Fibroblast of skin of left quadriceps (primary cell): ENCODE data around the gene ZNG1B.
"Not testable (repeated sequence)": the region's sequence is repeated elsewhere in the genome, so short reads cannot be mapped to it uniquely, and the experiment has no call there.

Source experiments
- DNase-seq, 2 experiments: peaks; one replicate each; pipeline ENCODE4 v3.0.0-alpha.2; 2013; ENCODE audit warnings: low read depth in 2 of 2

ZNG1B gene

DNA sequence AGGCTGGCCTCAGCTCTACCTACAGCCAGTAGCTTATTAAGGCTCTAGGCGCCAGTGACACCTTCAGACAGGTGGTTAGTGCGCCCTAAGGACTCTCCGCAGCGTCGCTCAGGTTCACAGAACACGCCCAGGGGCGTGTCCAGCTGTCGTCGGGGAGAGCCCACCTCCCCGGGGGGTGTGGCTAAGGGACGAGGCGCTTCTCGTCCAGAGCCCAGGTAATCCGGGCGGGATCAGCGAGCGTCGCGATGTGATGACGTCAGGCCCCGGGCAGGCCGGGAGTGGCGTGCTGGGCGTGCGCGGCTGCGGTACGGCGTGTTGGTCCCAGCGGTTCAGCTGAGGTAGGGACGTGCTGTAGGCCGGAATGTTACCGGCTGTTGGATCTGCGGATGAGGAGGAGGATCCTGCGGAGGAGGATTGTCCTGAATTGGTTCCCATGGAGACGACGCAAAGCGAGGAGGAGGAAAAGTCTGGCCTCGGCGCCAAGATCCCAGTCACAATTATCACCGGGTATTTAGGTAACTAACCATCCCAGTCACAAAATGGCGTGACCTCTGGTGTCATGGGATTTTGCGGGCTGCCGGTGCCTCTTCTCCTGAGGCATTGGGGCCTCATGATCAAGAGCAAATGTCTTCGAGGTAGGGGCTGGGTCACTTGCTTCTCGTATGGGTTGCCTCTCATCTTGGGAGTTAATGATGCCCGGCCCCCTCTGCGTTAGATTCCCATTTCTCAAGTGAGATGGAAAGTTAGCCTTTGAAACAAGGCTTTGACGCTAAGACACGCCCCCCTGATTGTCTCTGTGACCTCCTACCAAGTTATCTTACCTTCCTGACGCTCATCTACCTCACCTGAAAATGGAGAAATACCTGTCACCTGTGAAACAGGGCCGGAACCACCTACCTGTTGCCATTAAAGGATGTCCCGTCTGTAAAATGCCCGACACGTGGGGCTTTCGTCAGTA is at the start of gene ZNG1B:
Gene ZNG1B, plus strand, starts transcription at position 184 of the 958 bp plus-strand sequence. Its CDS starts 178 bp downstream, at position 362.
- DNase-seq: not testable (repeated sequence)

DNA sequence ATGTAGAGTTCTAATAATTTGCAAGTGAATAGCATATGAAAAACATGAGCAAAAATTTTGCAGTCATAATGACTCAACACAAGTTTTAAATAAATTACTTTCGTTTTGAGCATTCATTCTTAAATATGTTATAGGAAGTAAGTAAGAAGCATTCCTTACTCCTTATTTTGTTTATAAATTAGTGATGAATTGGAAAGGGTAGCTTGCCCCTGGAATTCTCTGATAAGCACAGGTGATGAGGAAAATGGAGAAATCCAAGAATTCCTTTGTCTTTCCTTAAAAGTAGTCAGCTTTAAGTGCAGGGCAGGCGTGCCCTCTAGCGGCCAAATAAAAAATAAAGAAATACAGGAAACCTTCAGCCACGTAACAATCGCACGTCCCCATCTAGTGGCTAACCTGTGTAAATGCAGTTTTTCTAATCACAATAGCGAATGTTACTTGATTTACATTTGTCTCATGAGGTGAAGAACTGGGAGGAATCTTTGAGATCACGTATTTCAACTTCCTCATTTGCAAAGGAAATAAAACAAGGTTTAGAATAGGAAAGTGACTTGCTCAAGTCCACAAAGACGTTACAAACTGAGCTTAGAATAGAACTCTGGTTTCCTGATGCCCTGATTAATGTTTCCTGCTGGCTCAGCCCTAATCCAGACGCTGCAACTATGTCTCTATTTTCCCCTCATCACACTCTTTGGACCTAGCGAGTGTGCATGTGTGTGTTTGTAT is 47.2 kb upstream of the ZNG1B start:
- DNase-seq: peak; percentile 40 to 60

DNA sequence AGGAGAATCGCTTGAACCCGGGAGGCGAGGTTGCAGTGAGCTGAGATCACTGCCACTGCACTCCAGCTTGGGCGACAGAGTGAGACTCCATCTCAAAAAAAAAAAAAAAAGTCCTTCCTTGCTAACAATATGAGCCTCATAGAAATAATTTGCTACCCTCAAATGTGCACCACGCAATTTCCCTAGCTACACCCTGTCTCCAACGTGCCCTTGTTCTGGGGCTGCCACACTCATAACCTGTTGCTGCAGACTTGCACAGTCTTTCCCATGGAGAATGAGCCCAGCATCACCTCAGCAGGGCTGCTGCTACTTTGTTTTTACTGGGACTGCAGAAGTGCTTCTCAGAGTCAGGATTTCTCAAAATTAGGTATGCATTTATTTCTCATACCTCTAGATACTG is 46.4 kb upstream of the ZNG1B start:
- no peak for DNase-seq

DNA sequence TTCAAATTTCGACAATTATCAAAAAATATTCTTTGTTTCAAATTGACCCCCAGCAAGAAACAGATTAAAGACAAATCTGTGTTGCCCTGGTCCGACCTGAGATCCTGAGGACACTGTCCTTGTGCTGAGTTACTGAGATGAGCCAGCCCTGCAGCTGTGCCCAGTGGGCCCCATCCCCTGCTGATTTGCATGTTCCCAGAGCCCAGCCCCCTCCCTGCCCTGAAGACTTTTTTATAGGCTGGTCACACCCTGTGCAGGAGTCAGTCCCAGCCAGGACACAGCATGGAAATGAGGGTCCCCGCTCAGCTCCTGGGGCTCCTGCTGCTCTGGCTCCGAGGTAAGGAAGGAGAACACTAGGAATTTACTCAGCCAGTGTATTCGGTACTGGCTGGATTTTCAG is 31.4 kb upstream of the ZNG1B start:
- no peak for DNase-seq

DNA sequence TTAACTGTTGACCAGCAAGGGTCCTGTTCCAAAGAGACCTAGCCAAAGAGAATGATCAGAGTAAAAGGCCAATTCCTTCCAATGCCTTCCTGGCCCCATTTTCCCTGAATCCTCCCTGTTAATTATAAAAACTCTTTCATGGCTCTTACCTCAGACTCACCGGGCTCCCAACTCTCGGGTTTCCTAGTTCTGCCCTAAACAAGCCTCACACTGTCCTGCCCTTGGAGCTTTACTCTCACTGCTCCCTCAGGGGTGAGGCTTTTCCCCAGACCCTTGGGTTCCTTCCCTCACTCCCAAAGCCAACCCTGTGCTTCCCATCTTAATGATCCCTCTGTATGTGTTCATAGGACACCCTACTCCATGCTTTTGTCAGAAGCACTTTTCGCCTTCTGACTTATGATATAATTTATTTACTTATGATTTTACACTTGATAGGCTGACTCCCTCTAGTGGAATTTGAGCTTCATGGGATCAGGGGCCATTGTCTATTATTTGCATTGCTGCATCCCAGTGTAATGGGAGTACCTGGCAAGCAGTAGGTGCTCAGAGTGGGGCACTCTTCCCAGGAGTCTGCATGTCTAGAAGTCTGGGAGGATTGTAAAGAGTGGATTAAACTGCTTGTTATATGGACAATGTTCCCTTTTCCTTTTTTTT is 29.9 kb upstream of the ZNG1B start:
- DNase-seq: no peak

DNA sequence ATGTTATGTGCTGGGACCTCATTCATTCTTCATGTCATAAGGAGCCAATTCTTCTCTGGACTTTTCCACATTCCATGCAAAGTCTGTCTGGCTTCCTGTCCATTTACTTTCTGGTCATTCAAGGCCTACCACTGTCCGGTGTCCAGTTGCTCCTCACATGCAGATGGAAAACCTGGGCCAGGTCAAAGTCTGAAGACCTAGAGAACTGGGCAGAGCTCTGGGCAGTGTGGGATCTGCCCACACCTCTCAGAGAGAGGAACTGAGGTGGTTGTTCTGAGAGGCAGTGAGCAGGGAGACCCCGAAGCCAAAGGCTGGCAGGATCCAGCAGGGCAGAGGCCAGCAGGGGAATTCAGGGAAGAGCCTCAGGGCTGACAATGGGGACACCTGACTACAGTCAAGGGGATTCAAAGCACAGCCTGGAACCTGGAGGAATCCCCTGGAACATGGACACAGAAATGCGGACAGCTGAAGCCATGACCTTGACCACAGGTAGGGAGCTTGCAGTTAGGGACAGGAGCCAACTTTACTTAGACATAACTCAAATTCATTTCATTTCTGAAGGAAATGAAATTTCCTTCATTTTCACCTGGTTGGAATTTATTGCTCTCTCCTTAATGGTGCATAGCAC is 25.7 kb upstream of the ZNG1B start:
- DNase-seq: not testable (repeated sequence)

DNA sequence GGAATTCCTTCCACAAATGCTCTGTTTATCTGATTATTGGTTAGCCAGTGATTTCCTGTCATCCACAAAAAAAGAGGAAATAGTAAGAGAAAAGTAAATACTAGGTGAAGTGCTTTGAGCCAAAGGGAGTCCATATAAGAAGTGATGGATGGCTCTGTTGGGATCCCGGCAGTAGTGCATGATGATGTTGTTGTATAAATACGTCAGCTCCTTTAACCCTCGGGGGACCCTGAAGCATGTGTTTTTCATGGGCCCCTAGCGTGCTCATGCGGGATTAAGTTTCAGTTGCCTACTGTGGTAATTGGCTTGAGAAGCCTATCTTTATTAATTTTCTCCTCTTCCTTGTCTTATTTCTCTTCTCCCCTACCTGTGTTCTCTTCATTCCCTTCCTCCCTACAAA is 24.7 kb upstream of the ZNG1B start:
- not testable (repeated sequence) for DNase-seq

DNA sequence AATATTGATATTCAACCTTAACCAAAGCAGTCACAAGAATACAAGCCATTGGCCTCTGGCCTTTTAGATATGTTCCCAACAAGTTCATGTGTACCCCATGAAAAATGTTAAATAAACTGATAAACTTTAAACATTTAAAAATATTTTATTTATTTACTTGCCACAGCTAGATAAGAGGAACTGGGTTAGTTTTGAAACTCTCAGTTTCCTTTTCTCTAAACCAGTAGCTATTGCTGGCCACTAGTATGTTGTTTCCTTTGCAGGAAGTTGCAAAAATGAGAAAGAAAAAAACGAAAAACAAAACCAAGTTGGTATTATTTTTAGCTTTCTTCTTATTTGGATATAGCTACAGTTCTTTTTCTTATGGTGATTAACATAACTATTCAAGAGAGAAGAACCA is 5.7 kb upstream of the ZNG1B start:
- not testable (repeated sequence) for DNase-seq

DNA sequence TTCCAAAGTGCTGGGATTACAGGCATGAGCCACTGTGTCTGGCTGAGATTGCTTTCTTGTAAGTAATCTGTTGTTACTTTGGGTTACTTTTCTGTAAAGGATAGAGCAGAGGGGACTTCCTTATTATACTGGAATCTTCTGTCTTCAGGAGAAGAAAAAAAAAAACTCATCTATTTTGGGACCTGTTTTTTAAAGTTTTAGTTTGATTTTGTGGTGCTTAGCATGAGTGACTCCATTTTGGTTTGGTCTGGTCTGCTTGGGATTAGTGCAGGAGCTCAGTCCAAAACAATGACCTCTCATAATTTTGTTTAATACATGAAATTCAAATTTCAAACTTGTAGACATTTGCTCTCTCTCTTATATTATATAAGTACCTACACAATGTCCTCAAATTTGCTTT is 4.0 kb upstream of the ZNG1B start:
- DNase-seq: not testable (repeated sequence)

DNA sequence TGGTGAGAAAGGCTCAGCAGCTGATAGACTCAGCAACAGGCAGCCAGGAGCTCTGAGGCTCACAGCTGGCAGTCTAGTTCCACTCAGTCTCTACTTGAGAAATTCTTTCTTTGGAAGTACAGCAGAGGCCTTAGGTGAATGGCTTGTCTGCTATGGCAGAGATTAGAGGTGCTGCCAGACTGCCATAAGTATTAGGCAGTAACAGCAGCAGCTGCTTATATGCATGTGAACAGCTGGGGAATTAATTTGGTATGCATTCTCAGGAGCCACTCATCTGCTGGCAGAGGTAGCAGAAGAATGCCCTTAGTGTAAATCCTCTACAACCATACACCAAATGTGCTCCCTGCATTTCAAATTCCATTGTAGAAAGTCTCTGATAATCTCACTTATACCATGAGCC is 28.3 kb downstream of the ZNG1B start:
- not testable (repeated sequence) for DNase-seq

DNA sequence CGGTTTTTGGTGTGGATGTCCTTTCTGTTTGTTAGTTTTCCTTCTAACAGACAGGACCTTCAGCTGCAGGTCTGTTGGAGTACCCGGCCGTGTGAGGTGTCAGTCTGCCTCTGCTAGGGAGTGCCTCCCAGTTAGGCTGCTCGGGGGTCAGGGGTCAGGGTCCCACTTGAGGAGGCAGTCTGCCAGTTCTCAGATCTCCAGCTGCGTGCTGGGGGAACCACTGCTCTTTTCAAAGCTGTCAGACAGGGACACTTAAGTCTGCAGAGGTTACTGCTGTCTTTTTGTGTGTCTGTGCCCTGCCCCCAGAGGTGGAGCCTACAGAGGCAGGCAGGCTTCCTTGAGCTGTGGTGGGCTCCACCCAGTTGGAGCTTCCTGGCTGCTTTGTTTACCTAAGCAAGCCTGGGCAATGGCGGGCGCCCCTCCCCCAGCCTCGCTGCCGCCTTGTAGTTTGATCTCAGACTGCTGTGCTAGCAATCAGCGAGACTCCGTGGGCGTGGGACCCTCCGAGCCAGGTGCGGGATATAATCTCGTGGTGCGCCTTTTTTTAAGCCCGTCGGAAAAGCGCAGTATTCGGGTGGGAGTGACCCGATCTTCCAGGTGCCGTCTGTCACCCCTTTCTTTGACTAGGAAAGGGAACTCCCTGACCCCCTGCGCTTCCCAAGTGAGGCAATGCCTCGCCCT is 39.3 kb downstream of the ZNG1B start:
- not testable (repeated sequence) for DNase-seq

DNA sequence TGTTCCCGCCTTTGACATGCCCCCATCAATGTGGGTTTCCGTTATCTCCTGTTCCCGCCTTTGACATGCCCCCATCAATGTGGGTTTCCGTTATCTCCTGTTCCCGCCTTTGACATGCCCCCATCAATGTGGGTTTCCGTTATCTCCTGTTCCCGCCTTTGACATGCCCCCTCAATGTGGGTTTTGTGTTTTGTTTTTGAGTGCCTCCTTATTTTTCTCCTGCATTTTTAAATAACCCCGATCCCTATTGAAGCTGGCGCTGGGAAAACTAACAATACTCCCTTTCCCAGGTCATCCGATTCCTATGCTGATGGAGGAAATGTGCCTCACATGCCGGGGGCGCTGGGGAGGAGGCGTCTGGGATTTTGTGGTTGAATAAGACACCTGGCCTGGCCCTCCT is 59.0 kb downstream of the ZNG1B start:
- DNase-seq: not testable (repeated sequence)

DNA sequence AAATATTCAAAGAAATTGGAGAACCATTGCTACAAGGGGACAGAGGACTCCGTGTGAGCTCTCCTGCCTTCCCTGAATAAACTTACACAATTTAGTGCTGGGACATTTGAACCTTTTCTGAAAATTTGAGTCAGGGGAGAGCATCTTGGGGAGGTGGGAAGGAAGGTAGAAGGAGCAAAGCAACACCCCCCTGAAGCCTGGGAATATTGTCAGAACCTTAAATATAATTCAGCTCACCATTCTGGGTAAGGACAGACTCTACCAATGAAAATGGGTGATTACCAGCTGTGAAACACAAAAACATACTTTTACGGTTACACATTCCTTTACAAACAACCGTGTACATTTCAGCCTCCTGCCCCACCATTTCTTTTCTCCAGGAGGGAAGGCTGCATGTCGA is 60.9 kb downstream of the ZNG1B start, which contains the start of gene FOXD4L1:
Gene FOXD4L1, plus strand, starts transcription at position 301 of the 400 bp plus-strand sequence. CDS start 592 bp downstream, outside the sequence.
- not testable (repeated sequence) for DNase-seq

DNA sequence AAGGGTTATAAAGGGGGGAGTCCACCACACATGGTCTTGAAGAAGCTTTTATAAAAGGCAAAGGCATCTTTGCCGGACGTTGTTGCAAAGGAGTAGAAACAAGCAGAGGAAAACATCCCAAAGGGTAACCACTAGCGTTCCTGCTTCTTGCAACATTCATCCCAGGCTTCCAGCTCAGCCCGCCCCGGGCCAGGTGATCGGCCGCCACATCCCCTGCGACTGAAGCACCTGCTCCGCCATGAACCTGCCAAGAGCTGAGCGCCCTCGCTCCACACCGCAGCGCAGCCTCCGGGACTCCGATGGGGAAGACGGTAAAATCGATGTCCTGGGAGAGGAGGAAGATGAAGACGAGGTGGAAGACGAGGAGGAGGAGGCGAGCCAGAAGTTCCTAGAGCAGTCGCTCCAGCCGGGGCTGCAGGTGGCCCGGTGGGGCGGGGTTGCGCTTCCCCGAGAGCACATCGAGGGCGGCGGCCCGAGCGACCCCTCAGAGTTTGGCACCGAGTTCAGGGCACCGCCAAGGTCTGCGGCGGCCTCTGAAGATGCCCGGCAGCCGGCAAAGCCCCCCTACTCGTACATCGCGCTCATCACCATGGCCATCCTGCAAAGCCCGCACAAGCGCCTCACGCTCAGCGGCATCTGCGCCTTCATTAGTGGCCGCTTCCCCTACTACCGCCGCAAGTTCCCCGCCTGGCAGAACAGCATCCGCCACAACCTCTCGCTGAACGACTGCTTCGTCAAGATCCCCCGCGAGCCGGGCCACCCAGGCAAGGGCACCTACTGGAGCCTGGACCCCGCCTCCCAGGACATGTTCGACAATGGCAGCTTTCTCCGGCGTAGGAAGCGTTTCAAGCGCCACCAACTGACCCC is 61.8 kb downstream of the ZNG1B start:
- DNase-seq: not testable (repeated sequence)

DNA sequence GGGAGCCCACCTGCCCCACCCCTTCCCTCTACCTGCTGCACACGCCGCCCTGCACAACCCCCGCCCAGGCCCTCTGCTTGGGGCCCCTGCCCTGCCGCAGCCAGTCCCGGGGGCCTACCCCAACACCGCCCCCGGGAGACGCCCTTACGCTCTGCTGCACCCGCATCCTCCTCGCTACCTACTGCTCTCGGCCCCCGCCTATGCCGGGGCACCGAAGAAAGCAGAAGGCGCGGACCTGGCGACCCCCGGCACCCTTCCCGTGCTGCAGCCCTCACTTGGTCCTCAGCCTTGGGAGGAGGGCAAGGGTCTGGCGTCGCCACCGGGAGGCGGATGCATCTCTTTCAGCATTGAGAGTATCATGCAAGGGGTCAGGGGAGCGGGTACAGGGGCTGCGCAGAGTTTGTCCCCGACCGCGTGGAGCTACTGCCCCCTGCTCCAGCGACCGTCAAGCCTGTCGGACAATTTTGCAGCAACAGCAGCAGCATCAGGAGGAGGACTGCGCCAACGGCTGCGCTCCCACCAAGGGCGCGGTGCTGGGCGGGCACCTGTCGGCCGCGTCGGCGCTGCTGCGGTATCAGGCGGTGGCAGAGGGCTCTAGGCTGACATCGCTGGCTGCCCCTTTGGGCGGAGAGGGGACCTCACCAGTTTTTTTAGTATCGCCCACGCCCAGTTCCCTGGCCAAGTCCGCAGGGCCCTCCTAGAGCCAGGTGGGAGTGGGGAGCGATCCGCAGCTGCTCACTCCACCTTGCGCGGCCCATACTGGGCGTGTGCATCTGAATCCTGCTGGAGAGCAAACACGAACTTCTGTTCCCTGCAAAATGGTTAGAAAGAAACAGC is 62.6 kb downstream of the ZNG1B start:
- DNase-seq: not testable (repeated sequence)

DNA sequence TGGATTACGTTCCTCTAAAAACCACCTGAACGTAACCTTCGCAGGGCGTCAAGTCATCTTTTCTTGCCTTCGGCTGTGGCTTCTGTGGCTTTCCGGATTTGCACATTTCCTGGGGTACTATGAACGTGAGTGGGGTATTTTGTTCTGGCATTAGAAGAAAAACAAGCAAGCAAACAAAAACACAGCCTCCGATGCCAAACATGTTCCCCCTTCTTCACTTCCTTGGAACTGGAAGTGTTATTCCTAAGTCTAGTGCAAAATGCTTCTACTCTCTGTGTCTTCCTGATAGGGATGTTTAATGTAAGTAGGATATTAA is 63.2 kb downstream of the ZNG1B start:
- not testable (repeated sequence) for DNase-seq

DNA sequence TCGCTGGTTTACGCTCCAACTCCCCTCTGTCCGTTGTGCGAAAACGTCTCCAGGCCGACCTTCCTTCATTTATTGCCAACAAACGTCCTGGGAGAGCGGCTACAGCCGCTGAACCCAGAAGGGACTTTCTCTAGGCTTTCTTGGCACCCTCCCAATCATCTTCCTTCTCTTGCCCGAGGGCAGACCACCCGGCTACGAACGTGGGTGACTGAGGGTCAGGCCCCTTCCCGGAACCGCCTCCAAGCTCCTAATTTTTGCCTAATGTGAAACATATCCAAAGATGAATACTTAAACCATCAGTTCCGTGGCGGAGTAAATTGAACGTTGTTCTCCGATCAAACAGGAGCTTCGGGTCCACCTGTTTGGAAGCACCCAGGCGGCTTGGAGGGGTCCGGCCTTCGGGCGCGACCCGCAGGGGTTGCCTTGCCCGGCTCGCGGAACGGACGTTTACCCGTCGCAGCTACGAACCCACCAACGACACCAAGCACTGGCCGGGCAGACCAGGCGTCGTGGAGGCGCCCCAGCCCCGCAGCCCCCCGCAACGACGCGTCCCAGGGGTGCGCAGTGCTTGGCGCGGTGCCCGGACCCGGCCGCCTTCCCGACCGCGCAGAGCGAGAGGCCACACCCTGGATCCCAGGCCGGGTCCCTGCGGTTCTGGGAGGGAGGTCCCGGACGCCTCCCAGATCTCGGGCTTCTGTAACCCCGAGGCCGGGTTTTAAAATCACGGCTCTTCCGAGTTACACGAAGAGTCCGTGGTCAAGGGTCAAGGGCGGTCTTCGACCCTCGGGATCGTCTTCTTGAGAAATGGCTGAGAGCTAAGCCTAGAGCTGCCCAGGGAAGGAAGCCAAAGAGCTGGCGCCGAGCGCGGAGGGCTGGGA is 65.0 kb downstream of the ZNG1B start:
- not testable (repeated sequence) for DNase-seq
